ENCODE results near the gene SLC35A4. TPM values are rescaled to one million over a fixed set of nuclear protein-coding genes. Genes with fewer than 3 reads are reported as not detected.

SLC35A4 gene
- total RNA-seq, 6 donors from 2014 or later = 30.4 to 92.3 (median 56.7) TPM

- no peak for ATAC-seq (ENCODE audit: low FRiP score in 2 of 2)
- WGBS, 2 donors = 87 to 94% methylated on average over 4 of the region's 4 CpGs
- peaks cover 44 to 66% (median 57%) of the 10 kb centered on the region in 4 donors for H3K4me1 ChIP-seq
Measured at GRCh38 chr5:140551872-140552271, 12.8 kb upstream of the SLC35A4 start.

GRCh38 chr5:140553657-140554056 is 11.0 kb upstream of the SLC35A4 start:
- peaks cover 14 to 43% (median 27%) of the 10 kb centered on the region in 4 donors for H3K36me3 ChIP-seq
- H3K27ac ChIP-seq = peak overlapping the region in 1 of 4 donors; percentile 25
- ATAC-seq (ENCODE audit: low FRiP score in 2 of 2) (no peak), DNase-seq (no peak)
- 56 to 64% methylated on average over 2 of the region's 2 CpGs for WGBS, 2 donors
- TF ChIP-seq POLR2A (IDR thresholded peaks at IDR 0.05) = no peak
- TF ChIP-seq EP300 (IDR thresholded peaks at IDR 0.05) = no peak
- TF ChIP-seq POLR2AphosphoS5 (IDR thresholded peaks at IDR 0.05) = no peak
- TF ChIP-seq CTCF (IDR thresholded peaks at IDR 0.05) = no peak
- H3K9me3 ChIP-seq = no peaks in the 10 kb centered on the region
- H3K4me1 ChIP-seq = peaks cover 35 to 57% (median 47%) of the 10 kb centered on the region in 4 donors
- H3K27me3 ChIP-seq = no peaks in the 10 kb centered on the region
- H3K4me3 ChIP-seq = no peak overlapping the region

More at GRCh38 chr5:140551872-140552271, 12.8 kb upstream of the SLC35A4 start:
- Histone ChIP-seq H3K27ac (no peak overlapping the region), H3K36me3 (peaks cover 14 to 43% (median 27%) of the 10 kb centered on the region in 4 donors), H3K4me3 (no peak overlapping the region), H3K9me3 (no peaks in the 10 kb centered on the region), H3K27me3 (no peaks in the 10 kb centered on the region)
- DNase-seq = no peak
- TF ChIP-seq POLR2AphosphoS5 (IDR thresholded peaks at IDR 0.05) (no peak), CTCF (IDR thresholded peaks at IDR 0.05) (no peak), POLR2A (IDR thresholded peaks at IDR 0.05) (no peak), EP300 (IDR thresholded peaks at IDR 0.05) (no peak)

- WGBS, 2 donors = 61% methylated on average over 2 of the region's 2 CpGs
- Histone ChIP-seq H3K36me3 (peaks cover 14 to 37% (median 26%) of the 10 kb centered on the region in 4 donors), H3K4me1 (peaks cover 27 to 49% (median 39%) of the 10 kb centered on the region in 4 donors), H3K4me3 (no peak overlapping the region), H3K27ac (no peak overlapping the region), H3K9me3 (no peaks in the 10 kb centered on the region), H3K27me3 (no peaks in the 10 kb centered on the region)
- no peak for TF ChIP-seq EP300 (IDR thresholded peaks at IDR 0.05)
- no peak for TF ChIP-seq CTCF (IDR thresholded peaks at IDR 0.05)
- no peak for TF ChIP-seq POLR2AphosphoS5 (IDR thresholded peaks at IDR 0.05)
- TF ChIP-seq POLR2A (IDR thresholded peaks at IDR 0.05) = no peak
- ATAC-seq (ENCODE audit: low FRiP score in 2 of 2) = no peak
- no peak for DNase-seq
Measured at GRCh38 chr5:140554454-140554853, 10.2 kb upstream of the SLC35A4 start.

GRCh38 chr5:140555747-140556312 is 8.8 kb upstream of the SLC35A4 start:
- ATAC-seq (ENCODE audit: low FRiP score in 2 of 2) (no peak), DNase-seq (no peak)
- H3K9me3 ChIP-seq = no peaks in the 10 kb centered on the region
- H3K27ac ChIP-seq = peak overlapping the region in 3 of 4 donors; percentile 20 to 91 (median 46)
- H3K36me3 ChIP-seq = peaks cover 7 to 24% (median 15%) of the 10 kb centered on the region in 4 donors
- peaks cover 17 to 39% (median 30%) of the 10 kb centered on the region in 4 donors for H3K4me1 ChIP-seq
- H3K27me3 ChIP-seq = no peaks in the 10 kb centered on the region
- H3K4me3 ChIP-seq = peak overlapping the region in 3 of 4 donors; percentile 64 to 76 (median 66)
- TF ChIP-seq POLR2AphosphoS5 (IDR thresholded peaks at IDR 0.05) (no peak), CTCF (IDR thresholded peaks at IDR 0.05) (no peak), EP300 (IDR thresholded peaks at IDR 0.05) (no peak), POLR2A (IDR thresholded peaks at IDR 0.05) (no peak)
- WGBS, 2 donors = 74 to 77% methylated on average over 1 of the region's 1 CpG

- H3K4me3 ChIP-seq = peak overlapping the region; percentile 52 to 76 (median 65)
- TF ChIP-seq EP300 (IDR thresholded peaks at IDR 0.05) (no peak), POLR2AphosphoS5 (IDR thresholded peaks at IDR 0.05) (no peak), CTCF (IDR thresholded peaks at IDR 0.05) (no peak), POLR2A (IDR thresholded peaks at IDR 0.05) (no peak)
- no peaks in the 10 kb centered on the region for H3K9me3 ChIP-seq
- ATAC-seq (ENCODE audit: low FRiP score in 2 of 2) (peak in 1 of 2 donors; percentile 23), DNase-seq (no peak)
- H3K27me3 ChIP-seq = no peaks in the 10 kb centered on the region
- peak overlapping the region; percentile 91 to 95 (median 93) for H3K27ac ChIP-seq
- WGBS, 2 donors = 2 to 3% methylated on average over 6 of the region's 6 CpGs
- H3K4me1 ChIP-seq = peaks cover 17 to 39% (median 30%) of the 10 kb centered on the region in 4 donors
- H3K36me3 ChIP-seq = peaks cover 6 to 24% (median 11%) of the 10 kb centered on the region in 4 donors
Measured at GRCh38 chr5:140556438-140556837, 8.2 kb upstream of the SLC35A4 start.
